ENCODE measurements around the gene RAB17.
A peak's percentile ranks its signal among the peaks of the same experiment; 100 is the strongest.

DNA sequence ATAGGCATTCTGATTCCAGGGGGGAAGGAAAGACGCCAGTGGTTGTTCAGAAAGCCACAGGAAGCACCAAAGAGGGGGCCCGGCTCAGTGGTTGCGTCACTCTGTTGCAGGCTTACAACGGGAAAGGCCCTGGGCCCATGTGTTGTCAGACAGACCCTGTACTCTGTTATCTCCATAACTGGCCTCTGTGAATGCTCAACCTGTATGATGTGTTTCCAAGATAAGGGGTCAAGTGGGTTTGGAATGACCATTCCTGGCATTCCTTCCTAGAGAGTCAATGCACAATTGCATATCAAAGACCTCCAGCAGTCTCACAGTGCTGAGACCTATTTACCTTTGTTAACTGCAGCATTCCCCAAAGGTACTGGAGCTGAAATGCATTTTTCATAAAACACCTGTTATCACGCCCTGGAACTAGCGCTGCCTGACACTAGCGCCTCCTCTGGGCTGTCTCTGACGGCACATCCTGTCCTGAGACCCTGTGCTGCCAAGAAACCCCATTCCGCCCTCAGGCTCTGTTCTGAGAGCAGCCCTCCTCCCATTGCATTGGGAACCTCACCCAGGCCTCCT is 23.7 kb upstream of the RAB17 start:
- no peak; the same call in 1 of the 2 replicates for TF ChIP-seq POLR2AphosphoS5 (IDR thresholded peaks at IDR 0.05; ENCODE audit: low read depth, low read length)
- no peak for TF ChIP-seq HDAC6 (IDR thresholded peaks at IDR 0.05; ENCODE audit: low read depth, low read length)
- TF ChIP-seq GABPA (IDR thresholded peaks at IDR 0.05; ENCODE audit: borderline replicate concordance, insufficient read depth, low read length): no peak
- no peak for TF ChIP-seq SP4 (IDR thresholded peaks at IDR 0.05; ENCODE audit: low read length)
- TF ChIP-seq, protein P1, sequence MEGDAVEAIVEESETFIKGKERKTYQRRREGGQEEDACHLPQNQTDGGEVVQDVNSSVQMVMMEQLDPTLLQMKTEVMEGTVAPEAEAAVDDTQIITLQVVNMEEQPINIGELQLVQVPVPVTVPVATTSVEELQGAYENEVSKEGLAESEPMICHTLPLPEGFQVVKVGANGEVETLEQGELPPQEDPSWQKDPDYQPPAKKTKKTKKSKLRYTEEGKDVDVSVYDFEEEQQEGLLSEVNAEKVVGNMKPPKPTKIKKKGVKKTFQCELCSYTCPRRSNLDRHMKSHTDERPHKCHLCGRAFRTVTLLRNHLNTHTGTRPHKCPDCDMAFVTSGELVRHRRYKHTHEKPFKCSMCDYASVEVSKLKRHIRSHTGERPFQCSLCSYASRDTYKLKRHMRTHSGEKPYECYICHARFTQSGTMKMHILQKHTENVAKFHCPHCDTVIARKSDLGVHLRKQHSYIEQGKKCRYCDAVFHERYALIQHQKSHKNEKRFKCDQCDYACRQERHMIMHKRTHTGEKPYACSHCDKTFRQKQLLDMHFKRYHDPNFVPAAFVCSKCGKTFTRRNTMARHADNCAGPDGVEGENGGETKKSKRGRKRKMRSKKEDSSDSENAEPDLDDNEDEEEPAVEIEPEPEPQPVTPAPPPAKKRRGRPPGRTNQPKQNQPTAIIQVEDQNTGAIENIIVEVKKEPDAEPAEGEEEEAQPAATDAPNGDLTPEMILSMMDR (IDR thresholded peaks at IDR 0.05; ENCODE audit: control extremely low read depth in 1 of 3, insufficient read depth in 1 of 3, low read depth in 1 of 3, low read length in 3 of 3): peak; percentile 66 to 97 (median 88)
- peak; percentile 91; the same call in 1 of the 2 replicates for TF ChIP-seq CEBPB (IDR thresholded peaks at IDR 0.05; ENCODE audit: low read depth, low read length)
- no peak for TF ChIP-seq CTBP2 (IDR thresholded peaks at IDR 0.05; ENCODE audit: borderline replicate concordance, insufficient read depth, insufficient read length, low read length)
- no peak for TF ChIP-seq EZH2 (IDR thresholded peaks at IDR 0.05; ENCODE audit: low read depth, low read length, severe bottlenecking)
- TF ChIP-seq NRF1 (IDR thresholded peaks at IDR 0.05; ENCODE audit: low read depth, low read length): no peak

Data from H1 (cell line).